GM18861 (cell line): ENCODE data around the gene MEI1.
"Not testable (repeated sequence)": the region's sequence is repeated elsewhere in the genome, so short reads cannot be mapped to it uniquely, and the experiment has no call there.

Source experiments
- ATAC-seq: cut with Tn5 transposase; IDR thresholded peaks from one replicate; pipeline ENCODE4 v1.9.1; 2021; ENCODE audit not compliant: unreplicated experiment

The MEI1 gene, protein sequence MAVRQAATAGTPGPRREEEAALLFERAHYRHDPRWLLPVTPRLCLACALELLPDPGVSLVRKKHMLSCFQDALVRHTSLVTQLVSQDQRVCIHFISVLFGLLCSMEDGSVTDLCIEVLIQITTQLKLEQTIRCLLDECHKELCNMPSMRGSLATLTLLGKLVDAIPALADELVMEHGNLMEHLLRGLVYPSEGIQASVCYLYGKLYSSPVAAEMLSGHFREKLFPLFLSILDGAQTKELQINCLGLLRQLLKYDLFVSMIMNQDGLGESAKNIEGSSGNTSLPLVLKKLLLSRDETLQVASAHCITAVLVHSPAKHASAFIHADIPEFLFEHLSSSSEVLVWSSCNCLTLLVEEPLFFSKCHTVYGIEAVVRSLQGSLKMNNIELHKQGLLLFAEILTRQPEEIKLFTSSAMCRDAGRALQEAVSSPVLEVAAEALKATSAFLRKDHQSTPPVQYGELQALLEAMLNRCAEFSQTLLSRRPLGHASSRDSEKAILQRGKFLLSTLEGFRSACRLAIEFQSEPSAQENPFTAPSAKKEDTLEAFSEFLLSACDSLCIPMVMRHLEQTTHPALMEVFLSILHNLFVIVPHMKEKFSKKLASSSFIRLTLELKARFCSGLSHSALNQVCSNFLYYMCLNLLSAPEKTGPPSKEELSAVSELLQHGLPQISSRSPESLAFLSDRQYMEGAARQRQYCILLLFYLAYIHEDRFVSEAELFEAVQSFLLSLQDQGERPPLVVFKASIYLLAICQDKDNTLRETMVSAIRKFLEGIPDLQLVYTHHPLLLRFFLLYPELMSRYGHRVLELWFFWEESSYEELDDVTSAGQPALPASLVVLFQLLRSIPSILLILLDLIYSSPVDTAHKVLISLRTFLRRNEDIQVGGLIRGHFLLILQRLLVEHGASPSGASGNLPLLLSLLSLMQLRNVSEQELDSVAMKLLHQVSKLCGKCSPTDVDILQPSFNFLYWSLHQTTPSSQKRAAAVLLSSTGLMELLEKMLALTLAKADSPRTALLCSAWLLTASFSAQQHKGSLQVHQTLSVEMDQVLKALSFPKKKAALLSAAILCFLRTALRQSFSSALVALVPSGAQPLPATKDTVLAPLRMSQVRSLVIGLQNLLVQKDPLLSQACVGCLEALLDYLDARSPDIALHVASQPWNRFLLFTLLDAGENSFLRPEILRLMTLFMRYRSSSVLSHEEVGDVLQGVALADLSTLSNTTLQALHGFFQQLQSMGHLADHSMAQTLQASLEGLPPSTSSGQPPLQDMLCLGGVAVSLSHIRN

GRCh38 chr22:41699264-41700107 lies at the start of gene MEI1:
MEI1 (plus strand) TSS chr22:41699503; CDS start chr22:41699539, 36 bp downstream.
- ATAC-seq: no peak

GRCh38 chr22:41650229-41650628 lies 49.1 kb upstream of the MEI1 start:
- no peak for ATAC-seq

DNA sequence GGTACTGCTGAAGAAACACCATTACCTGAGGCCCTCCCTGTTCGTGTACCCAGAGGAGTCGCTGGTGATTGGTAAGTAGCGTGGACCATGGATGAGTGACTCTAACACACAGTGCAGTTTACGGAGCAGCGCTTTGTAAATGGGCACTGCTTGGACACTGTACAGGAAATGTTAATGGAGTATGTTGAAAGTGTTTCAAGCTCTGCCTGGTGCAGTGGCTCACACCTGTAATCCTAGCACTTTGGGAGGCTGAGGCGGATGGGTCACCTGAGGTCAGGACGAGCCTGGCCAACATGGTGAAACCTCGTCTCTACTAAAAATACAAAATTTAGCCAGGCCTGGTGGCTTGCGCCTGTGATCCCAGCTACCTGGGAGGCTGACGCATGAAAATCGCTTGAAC lies 48.5 kb upstream of the MEI1 start:
- ATAC-seq: no peak

DNA sequence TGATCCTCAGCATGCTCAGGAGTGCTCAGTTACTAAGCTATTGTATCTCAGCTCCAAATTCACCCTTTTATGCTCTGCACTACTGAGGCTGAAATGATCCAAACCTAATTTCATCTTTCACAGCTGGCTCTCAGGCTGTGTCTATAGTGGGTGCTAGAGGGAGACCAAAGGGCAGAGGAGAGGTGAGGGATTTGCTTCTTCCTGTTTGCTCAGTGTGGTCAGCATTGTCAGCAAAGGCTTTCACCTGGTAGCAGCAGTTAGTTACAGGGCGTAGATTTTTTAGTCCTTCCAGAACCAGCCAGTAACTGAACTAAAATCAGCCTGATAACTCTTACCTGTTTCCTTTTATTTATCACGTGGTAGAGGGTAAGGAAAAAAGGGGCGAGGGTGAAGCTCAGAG lies 45.0 kb upstream of the MEI1 start:
- ATAC-seq: no peak

DNA sequence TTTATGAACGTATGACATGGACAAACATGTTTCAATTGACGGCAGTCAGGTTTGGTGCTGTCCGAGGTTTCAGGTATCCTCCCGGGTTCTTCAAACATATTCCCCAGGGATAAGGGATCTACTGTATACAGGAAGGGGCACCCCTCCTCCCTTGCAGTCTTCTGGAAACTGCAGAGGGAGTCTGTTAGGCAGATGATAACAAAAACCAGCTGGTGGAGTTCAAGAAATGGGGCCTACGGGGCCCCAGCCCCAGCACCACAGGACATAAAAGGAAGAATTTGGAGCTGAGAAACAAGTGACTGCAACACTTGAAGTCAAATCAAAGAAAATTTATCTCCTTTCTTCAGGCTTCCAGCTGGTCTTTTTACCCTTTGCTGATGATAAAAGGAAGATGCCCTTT lies 42.7 kb upstream of the MEI1 start:
- ATAC-seq: no peak

GRCh38 chr22:41657709-41658108 lies 41.6 kb upstream of the MEI1 start:
- ATAC-seq: no peak

- ATAC-seq: no peak
Observed at GRCh38 chr22:41658869-41659268, 40.4 kb upstream of the MEI1 start.

GRCh38 chr22:41659941-41660340 lies 39.4 kb upstream of the MEI1 start:
- ATAC-seq: no peak

GRCh38 chr22:41660416-41660815 lies 38.9 kb upstream of the MEI1 start:
- ATAC-seq: no peak

DNA sequence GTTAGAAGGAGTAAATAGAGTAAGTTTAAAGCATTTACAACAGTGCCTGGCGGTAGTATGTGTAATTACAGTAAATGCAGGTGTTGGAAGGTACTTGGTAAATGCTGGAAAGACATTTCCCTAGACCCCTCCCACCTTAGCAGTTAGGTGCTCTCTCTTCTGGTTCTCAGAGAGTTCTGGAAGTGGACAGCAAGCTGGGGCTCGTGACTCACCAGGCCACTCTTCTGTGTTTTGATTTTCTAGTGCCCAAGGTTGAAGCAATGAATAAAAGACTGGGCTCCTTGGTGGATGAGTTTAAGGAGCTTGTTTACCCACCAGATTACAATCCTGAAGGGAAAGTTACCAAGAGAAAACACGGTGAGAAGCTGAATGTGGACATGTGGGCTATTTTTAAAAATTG lies 38.2 kb upstream of the MEI1 start:
- ATAC-seq: no peak

- ATAC-seq: no peak
Observed at GRCh38 chr22:41661713-41662112, 37.6 kb upstream of the MEI1 start.

DNA sequence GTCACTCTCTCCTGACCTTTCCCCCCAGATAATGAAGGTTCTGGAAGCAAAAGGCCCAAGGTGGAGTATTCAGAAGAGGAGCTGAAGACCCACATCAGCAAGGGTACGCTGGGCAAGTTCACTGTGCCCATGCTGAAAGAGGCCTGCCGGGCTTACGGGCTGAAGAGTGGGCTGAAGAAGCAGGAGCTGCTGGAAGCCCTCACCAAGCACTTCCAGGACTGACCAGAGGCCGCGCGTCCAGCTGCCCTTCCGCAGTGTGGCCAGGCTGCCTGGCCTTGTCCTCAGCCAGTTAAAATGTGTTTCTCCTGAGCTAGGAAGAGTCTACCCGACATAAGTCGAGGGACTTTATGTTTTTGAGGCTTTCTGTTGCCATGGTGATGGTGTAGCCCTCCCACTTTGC lies 35.7 kb upstream of the MEI1 start:
- not testable (repeated sequence) for ATAC-seq

- ATAC-seq: no peak
Observed at GRCh38 chr22:41664490-41664889, 34.8 kb upstream of the MEI1 start.

GRCh38 chr22:41664951-41665350 lies 34.4 kb upstream of the MEI1 start:
- no peak for ATAC-seq

DNA sequence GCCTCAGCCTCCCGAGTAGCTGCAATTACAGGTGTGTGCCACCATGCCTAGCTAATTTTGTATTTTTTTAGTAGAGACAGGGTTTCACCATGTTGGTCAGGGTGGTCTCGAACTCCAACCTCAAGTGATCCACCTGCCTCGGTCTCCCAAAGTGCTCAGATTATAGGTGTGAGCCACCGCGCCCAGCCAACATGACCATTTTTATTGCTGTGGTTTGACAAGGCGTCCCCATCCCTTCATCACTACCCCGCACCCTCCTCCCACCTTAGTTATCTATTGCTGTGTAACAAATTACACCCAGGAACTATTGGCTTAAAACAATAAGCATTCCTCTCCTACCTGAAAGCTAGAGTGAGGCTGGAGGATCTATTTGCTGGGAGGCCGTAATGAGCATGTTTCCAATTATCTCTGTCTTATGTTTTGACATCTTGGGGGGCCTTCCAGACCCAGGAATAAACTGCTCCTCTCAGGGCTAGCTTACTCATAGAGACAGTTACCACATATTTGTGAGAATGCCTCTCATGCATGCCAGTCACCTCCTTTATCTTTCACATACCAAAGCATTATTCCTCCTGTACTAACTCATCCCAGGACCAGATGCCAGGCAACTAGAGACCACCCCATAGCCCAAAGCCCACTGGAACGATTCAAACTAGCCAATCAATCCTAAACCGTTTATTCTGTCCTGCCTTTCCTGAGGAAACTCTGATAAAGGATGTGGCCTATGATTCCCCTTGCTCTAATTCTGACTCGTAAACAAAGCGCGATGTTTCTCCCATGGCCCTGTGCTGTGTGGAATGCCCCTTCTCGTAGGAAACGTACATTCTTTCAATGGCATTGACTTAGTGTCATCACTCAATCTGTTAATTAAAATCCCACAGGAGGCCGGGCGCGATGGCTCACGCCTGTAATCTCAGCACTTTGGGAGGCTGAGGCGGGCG lies 30.1 kb upstream of the MEI1 start:
- no peak for ATAC-seq

GRCh38 chr22:41672096-41672495 lies 27.2 kb upstream of the MEI1 start:
- ATAC-seq: not testable (repeated sequence)

- no peak for ATAC-seq
Observed at GRCh38 chr22:41672780-41673509, 26.4 kb upstream of the MEI1 start.

GRCh38 chr22:41674846-41675340 lies 24.4 kb upstream of the MEI1 start:
- ATAC-seq: no peak
